Bronchial epithelial cell (primary cell): ENCODE measurements around the gene RBBP9. TPM values are rescaled to one million over a fixed set of nuclear protein-coding genes. Genes with fewer than 3 reads are reported as not detected.

Experiments used
- DNase-seq: peaks from one replicate; pipeline ENCODE4 v3.0.0-alpha.2; 2010; ENCODE audit warnings: low read depth
- FAIRE-seq: peaks from 2 replicates; lab custom pipeline; 2011; peaks lifted over from hg19 to GRCh38; lab: Jason Lieb, UNC
- H3K27me3 ChIP-seq: 2 replicates; pipeline ENCODE4 v1.5.1; 2011; ENCODE audit warnings: low read length; ENCODE audit not compliant: control insufficient read depth, insufficient read depth
- H3K36me3 ChIP-seq: 2 replicates; pipeline ENCODE4 v1.5.1; 2011; ENCODE audit warnings: low read length; ENCODE audit not compliant: control insufficient read depth, insufficient read depth
- H3K4me3 ChIP-seq: 2 replicates; pipeline ENCODE4 v1.5.1; 2011; ENCODE audit warnings: mild to moderate bottlenecking, low read depth, low read length, control low read depth
- total RNA-seq: library from RNA; depleted of rRNA; stranded (reverse); fragments of >200 nt; gene quantifications from 2 replicates; pipeline ENCODE4 v1.2.1, GENCODE V29; 2014
- TF ChIP-seq, protein P1 (sequence below): IDR thresholded peaks from 2 replicates; pipeline ENCODE4 v1.5.1; 2011; ENCODE audit warnings: mild to moderate bottlenecking, moderate library complexity, low read length, control low read depth, inconsistent platforms; ENCODE audit not compliant: insufficient read depth, severe bottlenecking

RBBP9 gene
- total RNA-seq, 1 donor from 2014 or later: 18.2 TPM

DNA sequence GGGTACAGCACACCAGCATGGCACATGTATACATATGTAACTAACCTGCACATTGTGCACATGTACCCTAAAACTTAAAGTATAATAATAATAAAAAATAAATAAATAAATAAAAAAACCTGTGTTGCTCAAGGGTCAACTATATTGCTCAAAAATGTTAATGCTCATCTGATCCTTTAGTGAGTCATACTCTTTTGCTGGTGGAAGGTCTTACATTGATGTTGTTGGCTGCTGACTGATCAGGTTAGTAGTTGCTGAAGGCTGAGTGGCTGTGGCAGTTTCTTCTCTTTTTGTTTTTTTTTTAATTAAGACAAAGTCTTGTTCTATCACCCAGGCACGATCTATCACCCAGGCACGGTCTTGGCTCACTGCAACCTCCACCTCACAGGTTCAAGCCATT lies 40.6 kb upstream of the RBBP9 start:
- Histone ChIP-seq H3K27me3 (no peaks in the 10 kb centered on the region), H3K4me3 (no peak overlapping the region), H3K36me3 (peaks cover 18% of the 10 kb centered on the region)
- no peak for FAIRE-seq
- TF ChIP-seq, protein P1, sequence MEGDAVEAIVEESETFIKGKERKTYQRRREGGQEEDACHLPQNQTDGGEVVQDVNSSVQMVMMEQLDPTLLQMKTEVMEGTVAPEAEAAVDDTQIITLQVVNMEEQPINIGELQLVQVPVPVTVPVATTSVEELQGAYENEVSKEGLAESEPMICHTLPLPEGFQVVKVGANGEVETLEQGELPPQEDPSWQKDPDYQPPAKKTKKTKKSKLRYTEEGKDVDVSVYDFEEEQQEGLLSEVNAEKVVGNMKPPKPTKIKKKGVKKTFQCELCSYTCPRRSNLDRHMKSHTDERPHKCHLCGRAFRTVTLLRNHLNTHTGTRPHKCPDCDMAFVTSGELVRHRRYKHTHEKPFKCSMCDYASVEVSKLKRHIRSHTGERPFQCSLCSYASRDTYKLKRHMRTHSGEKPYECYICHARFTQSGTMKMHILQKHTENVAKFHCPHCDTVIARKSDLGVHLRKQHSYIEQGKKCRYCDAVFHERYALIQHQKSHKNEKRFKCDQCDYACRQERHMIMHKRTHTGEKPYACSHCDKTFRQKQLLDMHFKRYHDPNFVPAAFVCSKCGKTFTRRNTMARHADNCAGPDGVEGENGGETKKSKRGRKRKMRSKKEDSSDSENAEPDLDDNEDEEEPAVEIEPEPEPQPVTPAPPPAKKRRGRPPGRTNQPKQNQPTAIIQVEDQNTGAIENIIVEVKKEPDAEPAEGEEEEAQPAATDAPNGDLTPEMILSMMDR: no peak
- peak; percentile 76 for DNase-seq

DNA sequence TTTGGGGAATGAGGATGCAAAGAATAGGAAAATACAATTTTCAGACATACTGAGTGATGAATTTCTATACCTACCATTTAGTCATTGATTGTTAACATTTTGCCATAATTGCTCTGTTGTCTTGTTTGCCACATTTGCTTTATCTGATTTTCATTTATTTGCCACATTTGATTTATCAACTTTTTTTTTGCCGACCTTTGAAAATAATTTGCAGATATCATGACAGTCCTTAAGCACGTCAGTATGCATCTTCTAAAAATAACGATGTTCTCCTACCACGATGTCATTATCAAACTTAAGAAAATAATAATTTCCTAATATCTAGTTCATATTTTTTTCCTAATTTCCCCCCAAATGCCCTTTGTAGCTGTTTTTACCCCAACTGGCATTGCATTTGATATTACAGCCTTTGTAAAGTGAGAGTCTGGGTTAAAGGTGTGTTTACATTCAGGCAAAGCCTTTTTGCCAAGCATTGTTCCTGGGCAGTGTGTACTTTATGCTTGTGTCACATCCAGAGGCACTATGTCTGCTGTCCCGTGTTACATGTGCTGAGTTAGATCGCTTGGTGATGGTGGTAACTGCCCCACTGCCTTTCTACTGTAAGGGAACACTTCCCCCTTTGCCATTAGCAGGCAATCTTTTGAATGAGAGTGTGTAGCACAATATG lies 37.1 kb upstream of the RBBP9 start:
- FAIRE-seq (no peak), DNase-seq (no peak)
- TF ChIP-seq, protein P1: no peak
- Histone ChIP-seq H3K27me3 (no peaks in the 10 kb centered on the region), H3K4me3 (no peak overlapping the region), H3K36me3 (peaks cover 23% of the 10 kb centered on the region)

DNA sequence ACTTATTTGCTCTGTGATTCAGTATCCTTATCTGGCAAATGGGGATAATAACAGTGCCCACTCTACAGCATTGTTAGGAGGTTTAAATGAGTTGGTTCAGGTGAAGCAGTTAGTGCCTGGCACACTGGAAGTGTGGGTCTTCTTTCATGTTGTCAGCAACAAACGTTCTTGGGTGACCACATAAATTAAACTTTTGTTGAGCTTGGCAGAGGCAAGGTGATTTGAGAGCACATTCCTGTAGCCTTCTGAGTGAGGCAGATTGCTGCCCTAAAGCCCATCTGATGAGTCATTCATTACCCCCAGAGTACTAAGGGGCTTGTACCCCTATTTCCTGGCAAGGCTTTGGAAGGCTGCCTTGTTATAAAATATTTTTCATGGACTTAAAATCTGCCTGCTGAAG lies 36.5 kb upstream of the RBBP9 start:
- DNase-seq (no peak), FAIRE-seq (no peak)
- H3K4me3 ChIP-seq: no peak overlapping the region
- H3K36me3 ChIP-seq: peaks cover 26% of the 10 kb centered on the region
- TF ChIP-seq, protein P1: no peak
- no peaks in the 10 kb centered on the region for H3K27me3 ChIP-seq

DNA sequence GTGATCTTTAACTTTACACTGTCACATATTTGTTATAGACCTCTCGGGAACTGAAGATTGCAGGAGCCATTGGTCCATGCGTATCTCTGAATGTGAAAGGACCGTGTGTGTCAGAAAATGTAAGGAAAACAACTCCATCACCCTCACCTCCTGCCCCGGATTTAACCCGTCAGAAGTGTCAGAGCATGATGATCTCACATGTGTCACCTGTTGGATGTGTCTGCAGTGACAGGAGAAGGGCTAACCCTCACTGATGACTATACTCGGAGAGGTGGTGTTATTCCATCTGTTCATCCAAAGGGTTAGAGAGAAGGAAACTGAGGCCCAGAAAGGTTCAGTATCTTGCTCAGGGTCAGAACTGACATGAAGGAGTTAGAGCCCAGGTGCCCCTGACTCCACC lies 35.6 kb upstream of the RBBP9 start:
- TF ChIP-seq, protein P1: no peak
- Histone ChIP-seq H3K27me3 (no peaks in the 10 kb centered on the region), H3K36me3 (peaks cover 29% of the 10 kb centered on the region), H3K4me3 (no peak overlapping the region)
- FAIRE-seq (no peak), DNase-seq (no peak)

DNA sequence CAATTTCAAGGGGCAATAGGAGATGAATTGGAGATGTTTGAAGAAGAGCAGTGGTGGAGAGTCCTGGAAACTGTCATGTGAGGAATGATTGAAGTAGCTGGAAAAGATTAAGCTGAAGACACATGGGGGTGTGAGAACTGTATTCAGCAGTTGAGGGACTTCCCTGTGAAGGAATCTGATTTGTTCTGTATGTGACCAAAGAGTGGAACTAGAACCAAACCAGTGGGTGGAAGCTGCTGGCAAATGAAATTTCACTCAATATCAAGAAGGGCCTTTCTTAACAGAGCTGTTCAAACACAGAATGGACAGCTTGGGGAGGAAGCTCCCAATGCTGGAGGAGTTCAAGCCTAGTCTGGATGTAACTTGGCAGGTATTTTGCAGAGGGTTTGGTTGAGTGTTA lies 32.0 kb upstream of the RBBP9 start:
- TF ChIP-seq, protein P1: no peak
- peaks cover 36% of the 10 kb centered on the region for H3K36me3 ChIP-seq
- no peak for DNase-seq
- FAIRE-seq: peak; percentile 64
- H3K4me3 ChIP-seq: no peak overlapping the region
- H3K27me3 ChIP-seq: no peaks in the 10 kb centered on the region

DNA sequence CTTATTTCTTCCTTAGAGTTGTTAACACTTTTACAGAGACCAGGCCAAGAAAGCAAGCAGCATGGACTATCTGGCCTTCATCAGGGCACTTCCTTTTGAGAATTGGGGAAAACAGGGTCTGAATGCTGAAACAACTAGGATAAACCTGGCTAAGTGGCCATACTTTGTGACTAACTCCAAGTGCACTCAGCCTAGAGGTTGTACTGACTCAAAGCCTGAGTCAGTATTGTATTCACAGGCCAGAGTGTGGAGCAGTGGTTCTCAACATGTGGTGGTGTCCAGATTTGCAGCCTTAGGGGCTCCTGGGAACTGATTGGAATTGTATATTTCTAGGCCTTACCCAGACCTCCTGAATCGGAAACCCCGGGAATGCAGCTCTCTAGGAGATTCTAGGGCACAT lies 30.8 kb upstream of the RBBP9 start:
- Histone ChIP-seq H3K27me3 (no peaks in the 10 kb centered on the region), H3K4me3 (no peak overlapping the region), H3K36me3 (peaks cover 28% of the 10 kb centered on the region)
- TF ChIP-seq, protein P1: no peak
- no peak for FAIRE-seq
- peak; percentile 69 for DNase-seq
